Fibroblast of mammary gland (primary cell): Measurements from ENCODE around the gene GPR176.

ENCODE experiments used
- DNase-seq: peaks from one replicate; pipeline ENCODE4 v3.0.0-alpha.2; 2010; ENCODE audit warnings: low read depth
- H3K4me3 ChIP-seq: 2 replicates; pipeline ENCODE4 v1.5.1; 2011; ENCODE audit warnings: low read depth, mild to moderate bottlenecking, low read length, moderate library complexity; ENCODE audit not compliant: control insufficient read depth
- CTCF ChIP-seq: conservative IDR thresholded peaks from 2 replicates; pipeline ENCODE4 v1.5.1; 2011; ENCODE audit warnings: low read depth, low read length, inconsistent platforms; ENCODE audit not compliant: control insufficient read depth, insufficient read depth

GPR176 gene

DNA sequence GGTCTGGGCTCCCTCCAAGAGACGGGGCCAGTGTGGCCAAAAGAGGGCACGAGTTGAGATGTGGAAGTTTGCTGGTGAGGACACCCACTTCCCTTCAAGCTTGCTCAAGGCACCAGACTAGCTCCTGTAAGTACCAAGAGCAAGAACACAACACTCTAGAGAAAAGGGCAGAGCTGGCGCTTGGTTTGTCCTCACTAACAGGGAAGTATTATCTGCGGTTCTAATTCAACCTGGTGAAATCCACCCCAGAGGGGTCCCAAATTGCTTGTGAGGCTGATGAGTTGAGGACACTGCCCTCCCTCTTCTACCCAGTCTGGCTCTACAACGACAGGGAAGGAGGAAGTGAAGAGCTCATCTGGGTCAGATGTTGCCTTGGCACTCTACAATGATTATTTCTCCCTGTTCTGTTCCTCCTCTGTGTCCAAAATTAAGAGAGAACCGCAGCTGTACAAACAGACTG is 120.5 kb downstream of the GPR176 start:
- no peak for DNase-seq
- no peak for TF ChIP-seq CTCF
- no peak overlapping the region for H3K4me3 ChIP-seq

DNA sequence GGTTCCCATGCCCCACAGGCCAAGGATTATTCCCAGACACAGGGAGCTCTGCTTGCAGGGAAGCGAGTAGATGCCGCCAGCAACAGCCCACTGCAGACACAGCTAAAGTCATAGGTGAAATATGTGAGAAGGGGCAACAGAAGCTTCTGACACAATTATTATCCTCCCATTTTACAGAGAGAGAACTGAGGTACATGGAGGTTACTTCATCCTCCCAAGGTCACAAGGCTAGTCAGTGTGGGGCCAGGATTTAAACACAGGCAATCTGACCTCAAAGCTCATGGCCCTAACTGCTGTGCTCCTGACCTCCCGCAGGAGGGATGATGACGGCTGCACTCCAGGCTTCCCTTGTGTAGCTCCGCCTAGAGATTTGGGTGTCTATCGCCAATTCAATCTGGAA is 121.7 kb downstream of the GPR176 start:
- DNase-seq = no peak
- TF ChIP-seq CTCF = no peak
- H3K4me3 ChIP-seq = no peak overlapping the region

DNA sequence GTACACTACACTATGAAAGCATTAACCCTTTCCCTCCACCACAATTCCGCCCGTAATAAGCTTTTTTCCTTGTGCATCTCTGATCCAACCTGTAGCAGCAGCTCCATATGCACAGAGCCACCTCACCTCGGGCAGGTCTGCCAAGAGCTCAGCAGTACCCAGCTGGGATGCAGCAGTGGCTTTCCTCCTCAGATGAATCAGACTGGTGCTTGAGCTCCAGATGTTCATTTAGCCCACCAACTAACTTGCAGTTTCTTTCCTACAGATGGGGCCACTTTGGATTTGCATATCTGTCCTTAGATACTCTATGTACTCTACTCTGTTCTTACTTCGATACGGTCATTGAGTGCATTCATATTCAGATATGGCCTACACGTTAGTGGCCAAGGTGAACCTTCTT is 122.7 kb downstream of the GPR176 start:
- no peak overlapping the region for H3K4me3 ChIP-seq
- peak; percentile 32 for DNase-seq
- no peak for TF ChIP-seq CTCF

GRCh38 chr15:39796601-39797000 is 123.5 kb downstream of the GPR176 start:
- H3K4me3 ChIP-seq = no peak overlapping the region
- no peak for DNase-seq
- TF ChIP-seq CTCF = no peak

DNA sequence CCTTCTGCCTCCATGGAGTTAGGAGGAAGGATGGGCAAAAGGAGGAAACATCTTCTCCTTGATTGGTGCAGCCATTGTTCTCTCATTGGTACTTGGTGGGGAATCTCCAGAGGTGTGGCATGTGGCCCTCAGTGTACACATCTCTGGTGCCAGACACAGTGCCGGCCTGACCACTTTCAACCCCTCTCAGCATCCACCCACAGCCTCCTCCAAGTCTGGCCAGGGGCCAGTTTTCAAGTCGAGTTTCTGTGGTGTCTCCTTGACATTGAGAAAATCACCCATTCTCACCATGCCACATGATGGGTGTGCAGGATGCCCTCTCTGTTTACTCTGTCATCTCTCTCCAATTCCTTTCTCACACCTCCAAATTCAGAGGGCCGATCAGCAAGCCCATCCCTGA is 124.6 kb downstream of the GPR176 start:
- no peak for TF ChIP-seq CTCF
- DNase-seq = no peak

GRCh38 chr15:39794954-39795353 is 125.1 kb downstream of the GPR176 start:
- no peak overlapping the region for H3K4me3 ChIP-seq
- TF ChIP-seq CTCF = no peak
- no peak for DNase-seq

More for the DNA sequence above, 124.6 kb downstream of the GPR176 start:
- H3K4me3 ChIP-seq = no peak overlapping the region

- no peak for DNase-seq
- no peak overlapping the region for H3K4me3 ChIP-seq
- TF ChIP-seq CTCF = no peak
Measured at GRCh38 chr15:39793923-39794322, 126.1 kb downstream of the GPR176 start.
